GM10248 (cell line): ENCODE results near the gene ZNF23.

Source experiments
- CTCF ChIA-PET: fragments of 300-600 bp; sonication (Branson Sonifier 250); formaldehyde crosslinking; extraction: SDS; loops from one replicate; lab custom pipeline; 2021; ENCODE audit warnings: antibody characterized with exemption; lab: Yijun Ruan, JAX
- POLR2A ChIA-PET: fragments of 350-650 bp; sonication (Branson Sonifier 250); formaldehyde crosslinking; extraction: SDS; loops from one replicate; lab custom pipeline; 2020; ENCODE audit warnings: antibody characterized with exemption; lab: Yijun Ruan, JAX
- DNase-seq: peaks from one replicate; pipeline ENCODE4 v3.0.0; 2012; ENCODE audit errors: extremely low spot score
- CTCF ChIP-seq: IDR thresholded peaks from 2 replicates; pipeline ENCODE4 v1.5.1; 2012; ENCODE audit warnings: mild to moderate bottlenecking, low read depth; ENCODE audit errors: extremely low read depth, missing control alignments, control extremely low read depth

ZNF23 gene

GRCh38 chr16:71410146-71410545 is 51.9 kb downstream of the ZNF23 start:
- ChIA-PET CTCF (interaction anchor here (1.3 to 9.5 kb wide), 7 partner anchors 15 to 200 kb away, joined by 3 to 216 read pairs (median 40); partner anchors contain the start of gene ZNF19), POLR2A (no interaction called here)

DNA sequence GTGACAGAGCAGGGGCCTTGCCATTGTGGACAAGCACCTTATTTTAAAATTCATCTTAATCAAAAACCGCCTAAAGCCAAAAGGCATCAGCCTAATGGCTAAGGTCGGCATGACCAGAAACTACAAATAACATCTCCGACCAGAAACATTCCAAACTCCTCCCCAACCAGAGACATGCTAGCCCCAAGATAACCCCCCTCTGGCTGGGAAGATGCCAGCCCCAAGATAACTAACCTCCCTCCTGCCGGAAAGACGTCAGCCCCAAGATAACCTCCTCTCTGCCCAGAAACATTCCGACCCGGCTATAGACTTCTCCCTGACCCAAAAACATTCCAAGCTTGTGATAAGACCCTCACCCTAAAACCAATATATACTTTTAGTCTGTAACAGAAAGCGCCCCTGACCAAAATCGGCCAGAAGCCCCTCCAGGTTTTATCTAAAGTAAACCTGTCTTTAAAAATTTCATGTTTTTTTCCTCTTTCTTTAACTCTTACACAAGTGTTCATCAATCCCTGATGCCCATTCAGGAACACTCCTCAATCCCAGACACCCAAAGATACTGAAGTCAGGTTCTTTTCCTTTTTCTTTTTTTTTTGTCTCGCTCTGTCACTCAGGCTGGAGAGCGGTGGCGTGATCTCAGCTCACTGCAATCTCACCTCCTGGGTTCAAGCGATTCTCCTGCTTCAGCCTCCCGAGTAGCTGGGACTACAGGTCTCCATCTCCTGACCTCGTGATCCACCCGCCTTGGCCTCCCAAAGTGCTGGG is 52.9 kb downstream of the ZNF23 start:
- no peak for DNase-seq
- ChIA-PET POLR2A (no interaction called here), CTCF (interaction anchor here (6.4 to 9.5 kb wide), 3 partner anchors 16 to 201 kb away, joined by 69 to 216 read pairs (median 93); no protein-coding TSS in a partner anchor)
- no peak for TF ChIP-seq CTCF

More at GRCh38 chr16:71410146-71410545, 51.9 kb downstream of the ZNF23 start:
- DNase-seq = no peak
- TF ChIP-seq CTCF = no peak

DNA sequence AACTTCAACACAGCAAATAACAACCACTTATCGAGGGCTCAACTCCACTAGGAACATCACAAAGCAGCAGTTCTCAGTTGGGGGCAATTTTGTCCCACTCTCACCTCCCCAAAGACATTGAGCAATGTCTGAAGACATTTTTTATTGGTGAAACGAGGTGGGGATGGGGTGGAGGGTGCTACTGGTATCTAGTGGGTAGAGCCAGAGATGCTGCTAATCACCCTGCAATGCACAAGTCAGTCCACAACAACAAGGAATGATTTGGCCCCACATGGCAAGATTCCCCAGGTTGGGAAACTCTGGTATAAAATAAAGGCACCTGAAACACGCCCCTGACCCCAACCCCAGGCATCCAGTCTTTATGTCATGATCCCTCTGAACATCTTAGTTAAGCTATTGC is 53.5 kb downstream of the ZNF23 start:
- ChIA-PET POLR2A (no interaction called here), CTCF (interaction anchor here (2.5 to 9.5 kb wide), 4 partner anchors 16 to 203 kb away, joined by 7 to 216 read pairs (median 54); no protein-coding TSS in a partner anchor)
- DNase-seq = no peak
- no peak for TF ChIP-seq CTCF

DNA sequence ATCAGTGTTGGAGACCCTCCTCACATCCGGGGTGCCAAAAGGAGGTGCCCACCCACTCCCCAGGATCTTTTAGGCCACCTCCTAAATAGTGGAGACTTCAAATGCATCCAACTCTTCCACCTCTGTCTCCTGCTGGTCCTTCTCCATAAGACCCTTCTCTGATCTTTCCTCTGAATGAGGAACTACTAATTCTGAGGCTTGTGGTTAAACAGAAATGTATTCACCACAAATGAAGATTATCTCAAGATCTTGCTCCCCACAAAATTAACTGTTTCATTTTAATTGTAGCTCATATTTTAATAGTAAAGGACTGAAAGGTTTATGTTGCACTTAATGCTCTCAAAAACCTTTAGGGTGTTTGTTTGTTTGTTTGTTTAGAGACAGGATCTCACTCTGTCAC is 54.3 kb downstream of the ZNF23 start:
- TF ChIP-seq CTCF = no peak
- POLR2A ChIA-PET = no interaction called here
- DNase-seq = no peak
- CTCF ChIA-PET = interaction anchor here (1.1 to 2.6 kb wide), 4 partner anchors 16 to 204 kb away, joined by 3 to 15 read pairs (median 6); no protein-coding TSS in a partner anchor

DNA sequence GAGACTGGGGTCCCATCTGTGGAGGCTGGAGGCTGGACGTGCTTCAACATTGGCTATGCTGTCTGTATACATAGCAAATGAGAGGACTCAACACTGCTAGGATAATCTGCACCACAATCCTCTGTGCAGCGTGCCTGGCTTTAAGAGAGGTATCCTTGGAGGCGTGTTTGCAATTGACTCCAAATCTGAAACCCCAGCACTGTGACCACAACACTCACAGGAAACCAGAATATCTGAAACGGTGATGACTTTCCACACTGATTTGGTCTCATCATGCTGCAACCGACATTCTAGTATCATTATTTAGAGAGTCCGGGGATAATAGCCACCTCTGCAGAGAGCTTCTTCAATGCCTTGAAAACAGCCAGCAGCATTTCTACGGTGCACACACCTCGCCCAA is 55.3 kb downstream of the ZNF23 start:
- TF ChIP-seq CTCF = no peak
- no peak for DNase-seq
- ChIA-PET POLR2A (no interaction called here), CTCF (interaction anchor here (0.9 to 2.6 kb wide), 4 partner anchors 11 to 205 kb away, joined by 3 to 15 read pairs (median 5); no protein-coding TSS in a partner anchor)

GRCh38 chr16:71406316-71406715 is 55.7 kb downstream of the ZNF23 start:
- CTCF ChIA-PET = interaction anchor here (0.9 to 2.6 kb wide), 4 partner anchors 12 to 205 kb away, joined by 3 to 15 read pairs (median 5); no protein-coding TSS in a partner anchor
- TF ChIP-seq CTCF = no peak
- POLR2A ChIA-PET = no interaction called here

More at GRCh38 chr16:71406316-71406715, 55.7 kb downstream of the ZNF23 start:
- no peak for DNase-seq
